NCI-H1694 treated with DMSO at 0.1 percent for 48 hours (cell line): ENCODE measurements around the gene APOC4.
"Not testable (repeated sequence)": the region's sequence is repeated elsewhere in the genome, so short reads cannot be mapped to it uniquely, and the experiment has no call there.

Experiments used
- DNase-seq: peaks from one replicate; lab custom pipeline; 2025; lab: John Stamatoyannopoulos, UW

The APOC4 gene

DNA sequence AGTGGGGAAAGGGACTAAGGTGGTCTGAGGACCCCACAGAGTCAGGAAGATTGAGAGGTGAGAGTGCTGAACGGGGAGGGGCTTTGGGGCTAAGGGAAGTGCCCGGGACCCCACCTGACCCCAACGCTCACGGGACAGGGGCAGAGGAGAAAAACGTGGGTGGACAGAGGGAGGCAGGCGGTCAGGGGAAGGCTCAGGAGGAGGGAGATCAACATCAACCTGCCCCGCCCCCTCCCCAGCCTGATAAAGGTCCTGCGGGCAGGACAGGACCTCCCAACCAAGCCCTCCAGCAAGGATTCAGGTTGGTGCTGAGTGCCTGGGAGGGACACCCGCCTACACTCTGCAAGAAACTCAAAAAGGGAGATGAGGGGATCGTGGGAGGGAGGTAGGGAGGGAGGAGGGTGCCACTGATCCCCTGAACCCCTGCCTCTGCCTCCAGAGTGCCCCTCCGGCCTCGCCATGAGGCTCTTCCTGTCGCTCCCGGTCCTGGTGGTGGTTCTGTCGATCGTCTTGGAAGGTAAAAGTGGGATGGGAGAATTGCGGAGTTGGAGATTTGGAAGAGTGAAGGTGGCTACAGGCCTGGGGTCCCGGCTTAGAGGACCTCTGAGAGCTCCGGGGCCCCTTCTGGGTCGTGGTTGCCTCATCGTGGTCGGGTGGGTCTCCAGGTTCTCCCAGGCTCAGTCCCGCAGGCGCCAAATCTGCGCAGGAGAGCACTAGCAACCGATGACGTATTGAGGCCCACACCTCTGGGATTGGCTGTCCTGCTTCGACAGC, 27.4 kb upstream of the APOC4 start, which contains the start of gene APOC1:
Gene APOC1 (plus strand): TSS at position 176 of the 774 bp plus-strand sequence. CDS start 284 bp downstream, at position 460.
- peak; percentile 41 for DNase-seq

- DNase-seq: no peak
These were observed 17.8 kb upstream of the APOC4 start for GRCh38 chr19:44924243-44924725.

DNA sequence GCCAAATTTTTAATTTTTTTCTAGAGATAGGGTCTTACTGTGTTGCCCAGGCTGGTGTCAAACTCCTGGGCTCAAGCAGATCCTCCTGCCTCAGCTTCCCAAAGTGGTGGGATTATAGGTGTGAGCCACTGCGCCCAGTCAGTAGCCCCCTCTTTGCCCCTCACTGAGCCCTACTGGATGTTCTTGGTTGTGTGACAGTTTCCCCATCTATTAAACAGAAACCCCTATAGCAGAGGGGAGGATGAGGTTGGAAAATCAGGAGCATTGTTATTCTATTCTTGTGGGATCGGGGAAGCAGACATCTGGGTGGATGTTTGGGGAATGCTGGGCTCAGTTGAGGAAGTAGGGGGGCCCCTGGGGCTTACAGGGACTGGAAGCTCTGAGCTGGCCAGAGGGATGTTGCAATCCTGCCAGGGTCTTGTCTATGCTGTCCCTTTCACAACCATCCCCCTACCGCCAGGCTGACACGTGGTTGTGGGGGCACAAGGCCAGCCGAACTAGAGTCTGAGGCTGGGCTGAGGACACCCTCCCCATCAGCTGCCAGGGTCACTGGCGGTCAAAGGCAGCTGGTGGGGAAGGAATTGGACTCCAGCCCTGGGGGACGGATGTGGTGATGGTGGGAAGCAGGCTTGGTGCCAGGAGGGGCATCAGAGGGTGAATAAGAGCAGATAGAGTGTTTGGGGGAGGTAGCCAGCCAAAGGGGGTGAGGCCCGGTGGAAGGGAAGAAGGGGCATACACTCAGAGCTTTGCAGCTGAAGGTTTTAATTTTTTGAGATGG, 16.7 kb upstream of the APOC4 start:
- DNase-seq: no peak

DNA sequence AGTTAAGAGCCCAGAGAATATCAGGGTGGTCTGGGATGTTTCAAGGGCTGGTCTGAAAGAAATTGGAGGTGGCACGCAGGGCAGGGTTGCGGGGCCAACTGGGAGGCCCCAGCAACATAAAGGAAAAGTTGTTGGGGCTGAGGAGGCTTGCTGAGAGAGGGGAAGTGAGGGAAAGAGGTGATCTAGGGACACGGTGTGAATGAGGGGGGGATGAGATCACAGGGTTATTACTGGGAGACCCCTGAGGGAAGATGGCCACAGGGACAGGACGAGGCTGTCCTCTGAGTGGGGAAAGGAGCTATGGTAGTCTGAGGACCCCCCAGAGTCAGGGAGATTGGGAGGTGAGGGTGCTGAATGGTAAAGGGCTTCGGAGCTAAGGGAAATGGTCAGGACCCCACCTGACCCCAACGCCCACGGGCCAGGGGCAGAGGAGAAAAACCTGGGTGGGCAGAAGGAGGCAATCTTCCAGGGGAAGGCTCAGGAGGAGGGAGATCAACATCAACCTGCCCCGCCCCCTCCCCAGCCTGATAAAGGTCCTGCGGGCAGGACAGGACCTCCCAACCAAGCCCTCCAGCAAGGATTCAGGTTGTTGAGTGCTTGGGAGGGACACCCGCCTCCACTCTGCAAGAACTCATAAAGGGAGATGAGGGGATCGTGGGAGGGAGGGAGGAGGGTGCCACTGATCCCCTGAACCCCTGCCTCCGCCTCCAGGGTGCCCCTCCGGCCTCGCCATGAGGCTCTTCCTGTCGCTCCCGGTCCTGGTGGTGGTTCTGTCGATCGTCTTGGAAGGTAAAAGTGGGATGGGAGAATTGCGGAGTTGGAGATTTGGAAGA, 15.6 kb upstream of the APOC4 start:
- not testable (repeated sequence) for DNase-seq

GRCh38 chr19:44927746-44928145, 14.3 kb upstream of the APOC4 start:
- no peak for DNase-seq

GRCh38 chr19:44930088-44930487, 11.9 kb upstream of the APOC4 start:
- DNase-seq: no peak

- DNase-seq: no peak
These were observed 10.5 kb upstream of the APOC4 start for GRCh38 chr19:44931541-44931940.

DNA sequence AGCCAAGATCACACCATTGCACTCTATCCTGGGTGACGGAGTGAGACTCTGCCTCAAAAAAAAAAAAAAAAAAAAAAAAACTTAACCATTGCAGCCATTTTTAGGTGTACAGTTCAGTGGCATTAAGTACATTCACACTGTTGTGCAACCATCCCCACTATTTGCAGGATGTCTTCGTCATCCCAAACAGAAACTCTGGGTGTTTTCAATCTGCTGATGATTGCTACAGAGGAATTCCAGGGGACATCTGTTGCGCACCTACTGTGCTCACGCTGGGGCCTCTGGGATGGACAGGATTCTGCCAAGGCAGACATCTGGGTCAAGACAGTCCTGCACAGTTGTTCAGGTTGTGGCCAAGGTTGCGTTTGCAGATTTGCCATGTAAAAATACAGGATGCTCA, 2.4 kb upstream of the APOC4 start:
- no peak for DNase-seq

- DNase-seq: no peak
These were observed 1.8 kb downstream of the APOC4 start for GRCh38 chr19:44943801-44944249.

- DNase-seq: no peak
These were observed 5.1 kb downstream of the APOC4 start for GRCh38 chr19:44947041-44947581.

DNA sequence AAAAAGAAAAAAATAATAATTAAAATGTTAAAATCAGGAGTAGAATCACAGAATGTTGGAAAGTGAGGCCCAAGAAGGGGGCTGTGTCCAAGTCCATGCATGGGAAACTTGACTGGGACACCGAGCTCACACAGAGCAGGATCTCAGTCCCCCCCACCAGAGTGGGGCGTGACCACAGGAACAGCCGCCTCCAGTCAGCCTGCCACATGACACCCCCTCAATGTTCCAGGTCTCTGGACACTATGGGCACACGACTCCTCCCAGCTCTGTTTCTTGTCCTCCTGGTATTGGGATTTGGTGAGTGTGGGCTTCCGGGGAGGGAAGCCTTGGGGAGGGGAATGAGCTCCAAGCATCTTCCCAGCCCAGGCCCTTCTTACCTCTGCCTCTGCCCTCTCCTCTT, 6.2 kb downstream of the APOC4 start:
- no peak for DNase-seq

GRCh38 chr19:44948763-44949374, 6.8 kb downstream of the APOC4 start:
- DNase-seq: peak; percentile 10

DNA sequence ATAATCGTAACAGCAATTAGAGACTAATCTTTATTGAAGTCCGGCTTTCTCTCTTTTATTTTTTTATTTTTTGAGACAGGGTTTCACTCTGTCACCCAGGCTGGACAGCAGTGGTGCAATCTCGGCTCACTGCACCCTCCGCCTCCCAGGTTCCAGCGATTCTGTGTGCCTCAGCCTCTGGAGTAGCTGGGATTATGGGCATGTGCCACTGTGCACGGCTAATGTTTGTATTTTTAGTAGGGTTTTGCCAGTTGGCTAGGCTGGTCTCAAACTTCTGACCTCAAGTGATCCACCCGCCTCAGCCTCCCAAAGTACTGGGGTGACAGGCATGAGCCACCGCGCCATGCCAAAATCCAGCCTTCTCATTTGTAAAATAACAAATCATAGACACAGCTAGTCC, 7.5 kb downstream of the APOC4 start:
- DNase-seq: no peak

GRCh38 chr19:44951179-44952159, 9.4 kb downstream of the APOC4 start:
- DNase-seq: peak; percentile 83

GRCh38 chr19:44954278-44954648, 12.2 kb downstream of the APOC4 start:
- DNase-seq: no peak

- DNase-seq: peak; percentile 97
These were observed 12.8 kb downstream of the APOC4 start, which contains the start of gene CLPTM1 for GRCh38 chr19:44954649-44955504. TSS of gene CLPTM1 (plus strand) at chr19:44955380. CDS start at chr19:44955396, 16 bp downstream.

- no peak for DNase-seq
These were observed 13.7 kb downstream of the APOC4 start for GRCh38 chr19:44955505-44956439.

DNA sequence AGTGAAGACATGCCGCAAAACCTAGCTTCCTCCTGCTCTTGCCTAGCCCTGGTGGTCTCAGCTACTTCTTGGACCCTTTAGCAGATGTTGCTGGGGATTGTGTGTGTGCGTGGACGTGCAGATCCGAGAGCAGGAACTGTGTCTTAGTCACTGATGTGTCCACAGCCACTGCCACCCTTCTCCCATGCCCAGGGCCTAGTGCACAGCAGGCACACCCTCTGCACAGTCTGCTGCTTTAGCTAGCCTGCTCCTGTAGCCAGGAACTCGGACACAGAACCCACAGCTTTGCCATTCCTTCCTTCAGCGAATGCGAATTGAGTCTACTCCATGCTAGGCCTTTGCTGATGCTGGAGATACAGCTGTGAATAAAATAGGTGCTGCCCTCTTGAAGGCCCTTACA, 15.5 kb downstream of the APOC4 start:
- DNase-seq: no peak
